Naive thymus-derived CD4-positive, alpha-beta T cell (primary cell): ENCODE data around the gene PTDSS2. TPM values are rescaled to one million over a fixed set of nuclear protein-coding genes. Genes with fewer than 3 reads are reported as not detected.
"Not testable (repeated sequence)": the region's sequence is repeated elsewhere in the genome, so short reads cannot be mapped to it uniquely, and the experiment has no call there.

ENCODE experiments used
- ATAC-seq: fragments of 150-1000 bp; cut with Tn5 transposase; 2 replicates; pipeline ENCODE4 v1.10.0; 2021; ENCODE audit warnings: mild to moderate bottlenecking, moderate library complexity
- CTCF ChIA-PET: fragments of 350-600 bp; sonication (Branson Sonifier 250); formaldehyde crosslinking; loops from one replicate; lab custom pipeline; 2021; ENCODE audit warnings: antibody characterized with exemption; lab: Charles Lee
- POLR2A ChIA-PET: fragments of 350-600 bp; sonication (Branson Sonifier 250); formaldehyde crosslinking; loops from one replicate; lab custom pipeline; 2021; ENCODE audit warnings: antibody characterized with exemption, inconsistent platforms; lab: Charles Lee
- DNase-seq, 9 donors: peaks; one replicate each; pipeline versions ENCODE4 v3.0.0 to v3.0.0-alpha.2; 2020 to 2022; ENCODE audit warnings: mixed read lengths in 1 of 9
- H3K27ac ChIP-seq: one replicate; pipeline ENCODE4 v1.7.0; 2013; ENCODE audit warnings: mild to moderate bottlenecking, low read depth, low read length, moderate library complexity
- H3K27me3 ChIP-seq, 2 donors: one replicate each; pipeline ENCODE4 v1.7.0; 2013; ENCODE audit warnings: low read length in 2 of 2, mild to moderate bottlenecking in 2 of 2, moderate library complexity in 2 of 2; ENCODE audit not compliant: control insufficient read depth in 2 of 2, insufficient read depth in 2 of 2
- H3K36me3 ChIP-seq, 3 experiments: 1 replicate in 2 of 3; 2 replicates in 1 of 3; pipeline ENCODE4 v1.7.0; 2013; ENCODE audit warnings: low read length in 3 of 3, mild to moderate bottlenecking in 3 of 3, moderate library complexity in 1 of 3; ENCODE audit not compliant: insufficient read depth in 3 of 3, control insufficient read depth in 2 of 3
- H3K4me1 ChIP-seq, 2 donors: one replicate each; pipeline ENCODE4 v1.7.0; 2013; ENCODE audit warnings: low read length in 2 of 2, mild to moderate bottlenecking in 2 of 2, moderate library complexity in 1 of 2; ENCODE audit not compliant: control insufficient read depth in 2 of 2, insufficient read depth in 2 of 2
- H3K4me3 ChIP-seq: 2 replicates; pipeline ENCODE4 v1.7.0; 2013; ENCODE audit warnings: mild to moderate bottlenecking, low read length
- H3K9me3 ChIP-seq, 3 experiments: 1 replicate in 2 of 3; 2 replicates in 1 of 3; pipeline ENCODE4 v1.7.0; 2013; ENCODE audit warnings: low read length in 3 of 3; ENCODE audit not compliant: control insufficient read depth in 2 of 3
- H3K27ac Mint-ChIP-seq, 9 donors: one replicate each; pipeline ENCODE4 v1.8.0; 2020 to 2022; ENCODE audit warnings: mixed read lengths in 9 of 9, mild to moderate bottlenecking in 8 of 9, moderate library complexity in 5 of 9, inconsistent platforms in 2 of 9
- H3K27me3 Mint-ChIP-seq, 5 donors: one replicate each; pipeline ENCODE4 v1.8.0; 2021 to 2022; ENCODE audit warnings: mixed read lengths in 5 of 5, mild to moderate bottlenecking in 1 of 5
- H3K36me3 Mint-ChIP-seq, 5 donors: one replicate each; pipeline ENCODE4 v1.8.0; 2020 to 2022; ENCODE audit warnings: mixed read lengths in 5 of 5, mild to moderate bottlenecking in 3 of 5, inconsistent platforms in 1 of 5
- H3K4me1 Mint-ChIP-seq, 7 donors: one replicate each; pipeline ENCODE4 v1.8.0; 2020 to 2022; ENCODE audit warnings: mixed read lengths in 7 of 7, mild to moderate bottlenecking in 3 of 7, inconsistent platforms in 1 of 7
- H3K4me3 Mint-ChIP-seq, 10 donors: one replicate each; pipeline ENCODE4 v1.8.0; 2020 to 2022; ENCODE audit warnings: mild to moderate bottlenecking in 10 of 10, mixed read lengths in 10 of 10, moderate library complexity in 6 of 10, inconsistent platforms in 2 of 10
- H3K9me3 Mint-ChIP-seq, 11 donors: one replicate each; pipeline ENCODE4 v1.8.0; 2020 to 2022; ENCODE audit warnings: mixed read lengths in 11 of 11, mild to moderate bottlenecking in 4 of 11, inconsistent platforms in 1 of 11, moderate library complexity in 1 of 11
- intact Hi-C, 2 donors: fragments of 100-400 bp; cut with micrococcal nuclease; formaldehyde crosslinking; loops; one replicate each; pipeline ENCODE4 v1.15.1; 2023
- polyA plus RNA-seq, 2 donors: library from polyadenylated mRNA; unstranded; fragments of 300-500 nt; fragmentation: Illumina TruSeq; gene quantifications; one replicate each; pipeline ENCODE4 v1.2.3, GENCODE V29; 2021
- total RNA-seq, 6 experiments: library from RNA in 5 of 6; stranded (reverse) in 5 of 6; gene quantifications; 1 replicate in 5 of 6; 2 replicates in 1 of 6; pipeline ENCODE4 v1.2.3 and lab custom pipeline; 2021 to 2026

The PTDSS2 gene
- total RNA-seq: 10 to 100 TPM; 19.3 to 27.7 (median 23.4) TPM
- 1 to 10 TPM; 9.0 to 9.9 TPM for polyA plus RNA-seq
- 16.8 reads per million, percentile 46 among the genes with 10 or more reads in this experiment for total RNA-seq (lab: John Stamatoyannopoulos, UW)

GRCh38 chr11:449889-450808 lies at the start of gene PTDSS2:
TSS of gene PTDSS2 (plus strand) at chr11:450279. CDS start at chr11:450456, 177 bp downstream.
- CTCF ChIA-PET: interaction anchor here (0.8 to 7.1 kb wide), 17 partner anchors 12 to 276 kb away, joined by 3 to 42 read pairs (median 3); partner anchors contain the start of gene SIGIRR
- intact Hi-C loops: loop anchor here (1.0 to 10.0 kb wide), 10 partner anchors 56 to 275 kb away; partner anchors contain the start of genes BET1L (in 1 of the 2), DEAF1 (in 1 of the 2), HRAS (in 1 of the 2) and IFITM1 (in 1 of the 2)
- peak within 1 kb of the TSS; percentile 85 to 98 (median 96) for H3K27ac Mint-ChIP-seq
- H3K4me1 Mint-ChIP-seq: peaks cover 12 to 32% (median 26%) of the 10 kb centered on the region in 7 donors
- no peaks in the 10 kb centered on the region for H3K9me3 Mint-ChIP-seq
- Histone ChIP-seq H3K27me3 (no peaks in the 10 kb centered on the region), H3K27ac (peak within 1 kb of the TSS; percentile 98), H3K36me3 (peaks cover 0 to 18% (median 2%) of the 10 kb centered on the region in 3 experiments), H3K9me3 (no peaks in the 10 kb centered on the region), H3K4me3 (peak within 1 kb of the TSS; percentile 86), H3K4me1 (peaks cover 16 to 24% of the 10 kb centered on the region in 2 donors)
- peaks cover 0 to 10% (median 8%) of the 10 kb centered on the region in 5 donors for H3K36me3 Mint-ChIP-seq
- ATAC-seq (peak; percentile 87), DNase-seq (peak; percentile 82 to 94 (median 91))
- POLR2A ChIA-PET: interaction anchor here (0.6 to 8.9 kb wide), 14 partner anchors 11 to 242 kb away, joined by 3 to 109 read pairs (median 4); partner anchors contain the start of genes BET1L, PSMD13, RIC8A and RNH1
- H3K4me3 Mint-ChIP-seq: peak within 1 kb of the TSS; percentile 92 to 100 (median 96)
- peaks cover 0 to 2% (median 0%) of the 10 kb centered on the region in 5 donors for H3K27me3 Mint-ChIP-seq

- H3K36me3 ChIP-seq: peaks cover 0 to 13% (median 0%) of the 10 kb centered on the region in 3 experiments
- H3K27ac Mint-ChIP-seq, H3K9me3 Mint-ChIP-seq, POLR2A ChIA-PET, H3K27me3 Mint-ChIP-seq, H3K36me3 Mint-ChIP-seq, H3K27ac ChIP-seq, H3K4me3 Mint-ChIP-seq, H3K4me1 ChIP-seq, intact Hi-C loops, CTCF ChIA-PET, H3K9me3 ChIP-seq, ATAC-seq, H3K27me3 ChIP-seq, H3K4me3 ChIP-seq, DNase-seq: not testable (repeated sequence)
- H3K4me1 Mint-ChIP-seq: peaks cover 0 to 16% (median 7%) of the 10 kb centered on the region in 7 donors
Observed at GRCh38 chr11:401196-401595, 48.9 kb upstream of the PTDSS2 start.

- Mint-ChIP-seq H3K27me3 (peaks cover 0 to 9% (median 0%) of the 10 kb centered on the region in 5 donors), H3K4me1 (peaks cover 0 to 12% (median 8%) of the 10 kb centered on the region in 7 donors), H3K36me3 (peaks cover 0 to 2% (median 0%) of the 10 kb centered on the region in 5 donors), H3K27ac (no peak overlapping the region), H3K4me3 (no peak overlapping the region), H3K9me3 (peaks cover 0 to 2% (median 0%) of the 10 kb centered on the region in 11 donors)
- Histone ChIP-seq H3K4me3 (no peak overlapping the region), H3K4me1 (peaks cover 9 to 13% of the 10 kb centered on the region in 2 donors), H3K27me3 (no peaks in the 10 kb centered on the region), H3K9me3 (no peaks in the 10 kb centered on the region), H3K36me3 (peaks cover 0 to 13% (median 0%) of the 10 kb centered on the region in 3 experiments), H3K27ac (no peak overlapping the region)
- DNase-seq (peak in 2 of 9 donors; percentile 6 to 8), ATAC-seq (no peak)
- CTCF ChIA-PET: no interaction called here
- intact Hi-C loops: no loop called here
- POLR2A ChIA-PET: interaction anchor here (4.1 to 7.7 kb wide), 2 partner anchors 12 to 46 kb away, joined by 29 to 109 read pairs; partner anchors contain the start of genes PTDSS2 and SIGIRR
Observed at GRCh38 chr11:403021-403760, 46.9 kb upstream of the PTDSS2 start.

GRCh38 chr11:403761-404431 lies 46.2 kb upstream of the PTDSS2 start:
- no peak overlapping the region for H3K4me3 Mint-ChIP-seq
- peaks cover 0 to 17% (median 9%) of the 10 kb centered on the region in 7 donors for H3K4me1 Mint-ChIP-seq
- H3K36me3 Mint-ChIP-seq: peaks cover 0 to 2% (median 0%) of the 10 kb centered on the region in 5 donors
- peaks cover 9 to 13% of the 10 kb centered on the region in 2 donors for H3K4me1 ChIP-seq
- H3K36me3 ChIP-seq: peaks cover 0 to 19% (median 0%) of the 10 kb centered on the region in 3 experiments
- ChIA-PET POLR2A (interaction anchor here (0.9 to 7.7 kb wide), 4 partner anchors 11 to 197 kb away, joined by 3 to 109 read pairs (median 16); partner anchors contain the start of genes BET1L, PTDSS2, RIC8A and SIGIRR), CTCF (no interaction called here)
- DNase-seq (peak in 2 of 9 donors; percentile 7 to 11), ATAC-seq (no peak)
- H3K4me3 ChIP-seq: no peak overlapping the region
- H3K9me3 Mint-ChIP-seq: no peaks in the 10 kb centered on the region
- no peaks in the 10 kb centered on the region for H3K9me3 ChIP-seq
- H3K27ac Mint-ChIP-seq: peak overlapping the region in 4 of 9 donors; percentile 17 to 75 (median 52)
- H3K27me3 ChIP-seq: no peaks in the 10 kb centered on the region
- no peak overlapping the region for H3K27ac ChIP-seq
- intact Hi-C loops: no loop called here
- peaks cover 0 to 6% (median 0%) of the 10 kb centered on the region in 5 donors for H3K27me3 Mint-ChIP-seq

GRCh38 chr11:404551-405264 lies 45.4 kb upstream of the PTDSS2 start:
- intact Hi-C loops: loop anchor here in 1 of 2 donors (5.0 kb wide), 2 partner anchors 137 to 318 kb away; no protein-coding TSS in a partner anchor
- Mint-ChIP-seq H3K9me3 (no peaks in the 10 kb centered on the region), H3K4me3 (peak overlapping the region in 2 of 10 donors; percentile 39 to 53), H3K27ac (peak overlapping the region in 7 of 9 donors; percentile 51 to 82 (median 70)), H3K36me3 (peaks cover 0 to 2% (median 0%) of the 10 kb centered on the region in 5 donors), H3K4me1 (peaks cover 2 to 21% (median 7%) of the 10 kb centered on the region in 7 donors), H3K27me3 (peaks cover 0 to 2% (median 0%) of the 10 kb centered on the region in 5 donors)
- Histone ChIP-seq H3K27ac (peak overlapping the region; percentile 17), H3K4me3 (no peak overlapping the region), H3K4me1 (peaks cover 9 to 13% of the 10 kb centered on the region in 2 donors), H3K36me3 (peaks cover 0 to 27% (median 0%) of the 10 kb centered on the region in 3 experiments), H3K9me3 (no peaks in the 10 kb centered on the region), H3K27me3 (no peaks in the 10 kb centered on the region)
- no peak for ATAC-seq
- ChIA-PET POLR2A (interaction anchor here (0.7 to 7.7 kb wide), 6 partner anchors 8 to 198 kb away, joined by 3 to 109 read pairs (median 4); partner anchors contain the start of genes BET1L, PTDSS2, RIC8A and SIGIRR), CTCF (interaction anchor here (3.3 kb wide), 1 partner anchor 45 kb away, joined by 36 read pairs; the partner anchor contains the start of gene PTDSS2)
- DNase-seq: peak in 2 of 9 donors; percentile 6 to 8
